SK-N-SH (cell line): ENCODE measurements around the gene GPR107.

Experiments used
- CTCF ChIP-seq: fragments of 200-600 bp; sonication (generic); IDR thresholded peaks from 2 replicates; pipeline ENCODE4 v1.6.1; 2017; ENCODE audit warnings: antibody characterized with exemption, mild to moderate bottlenecking, moderate library complexity
- EP300 ChIP-seq, 2 experiments: IDR thresholded peaks; 2 replicates each; pipeline versions ENCODE4 v1.4.0 to v1.6.1; 2012; ENCODE audit warnings: borderline replicate concordance in 1 of 2, low read depth in 1 of 2, low read length in 1 of 2
- EZH2phosphoT487 ChIP-seq: fragments of 200-600 bp; sonication (generic); IDR thresholded peaks from 2 replicates; pipeline ENCODE4 v1.6.1; 2017; ENCODE audit warnings: low read depth, mixed run types, mild to moderate bottlenecking, antibody characterized with exemption, moderate library complexity, borderline replicate concordance
- GABPA ChIP-seq: IDR thresholded peaks from 2 replicates; pipeline ENCODE4 v1.4.0; 2012; ENCODE audit warnings: low read depth, mild to moderate bottlenecking
- MEF2A ChIP-seq: IDR thresholded peaks from 2 replicates; pipeline ENCODE4 v1.4.0; 2012; ENCODE audit warnings: low read depth, borderline replicate concordance
- NFIC ChIP-seq: IDR thresholded peaks from 2 replicates; pipeline ENCODE4 v1.4.0; 2012; ENCODE audit warnings: borderline replicate concordance
- POLR2AphosphoS5 ChIP-seq: IDR thresholded peaks from 2 replicates; pipeline ENCODE4 v1.6.1; 2012; ENCODE audit warnings: low read depth, low read length
- RAD21 ChIP-seq: IDR thresholded peaks from 2 replicates; pipeline ENCODE4 v1.6.1; 2012; ENCODE audit warnings: mild to moderate bottlenecking, low read length
- REST ChIP-seq: IDR thresholded peaks from 2 replicates; pipeline ENCODE4 v1.6.1; 2012; ENCODE audit warnings: mild to moderate bottlenecking, low read depth, low read length, moderate library complexity
- USF2 ChIP-seq: fragments of 150-350 bp; IDR thresholded peaks from 2 replicates; pipeline ENCODE4 v1.6.1; 2017; ENCODE audit warnings: antibody characterized with exemption, low read length, low read depth, borderline replicate concordance

GRCh38 chr9:130117816-130118632 is 64.3 kb downstream of the GPR107 start:
- no peak for TF ChIP-seq POLR2AphosphoS5
- TF ChIP-seq CTCF: no peak
- no peak for TF ChIP-seq EP300 (IDR thresholded peaks at IDR 0.05; ENCODE audit: borderline replicate concordance in 1 of 2, low read depth in 1 of 2, low read length in 1 of 2)
- no peak for TF ChIP-seq RAD21
- TF ChIP-seq MEF2A: no peak
- TF ChIP-seq EZH2phosphoT487: no peak
- TF ChIP-seq USF2: no peak
- TF ChIP-seq REST: no peak
- TF ChIP-seq NFIC: no peak; the same call in 1 of the 2 replicates
- no peak for TF ChIP-seq GABPA
